Fibroblast of villous mesenchyme (primary cell): ENCODE measurements around the gene CEP68. TPM values are rescaled to one million over a fixed set of nuclear protein-coding genes. Genes with fewer than 3 reads are reported as not detected.

Experiments used
- DNase-seq: peaks from one replicate; pipeline ENCODE4 v3.0.0-alpha.2; 2010; ENCODE audit warnings: low read depth
- H3K4me3 ChIP-seq: 2 replicates; pipeline ENCODE4 v1.5.1; 2011; ENCODE audit warnings: low read depth, mild to moderate bottlenecking, low read length
- CTCF ChIP-seq: IDR thresholded peaks from 2 replicates; pipeline ENCODE4 v1.5.1; 2012; ENCODE audit warnings: low read depth, mild to moderate bottlenecking, low read length; ENCODE audit not compliant: insufficient read depth
- total RNA-seq: library from RNA; depleted of rRNA; stranded (reverse); fragments of >200 nt; gene quantifications from 2 replicates; pipeline ENCODE4 v1.2.3, GENCODE V29; 2012

CEP68 gene
- total RNA-seq, 1 donor, result 9.9 TPM

DNA sequence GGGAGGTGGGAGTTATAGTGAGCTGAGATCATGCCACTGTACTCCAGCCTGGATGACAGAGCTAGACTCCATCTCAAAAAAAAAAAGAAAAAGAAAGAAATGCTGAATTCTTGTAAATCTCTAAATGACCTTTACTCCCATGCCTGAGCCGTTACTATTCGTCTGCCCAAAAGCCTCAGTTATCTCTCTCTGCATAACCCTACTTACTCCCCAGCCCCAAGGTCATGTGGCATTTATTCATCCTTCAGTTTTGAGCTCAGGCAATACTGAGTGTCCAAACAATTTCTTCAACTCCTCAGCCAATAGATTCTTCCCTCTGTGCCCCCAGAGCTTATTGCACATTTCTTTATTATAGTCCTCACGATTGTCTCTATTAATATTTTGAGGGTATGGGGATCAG is 44.9 kb downstream of the CEP68 start:
- DNase-seq, result no peak
- no peak overlapping the region for H3K4me3 ChIP-seq
- no peak for TF ChIP-seq CTCF

DNA sequence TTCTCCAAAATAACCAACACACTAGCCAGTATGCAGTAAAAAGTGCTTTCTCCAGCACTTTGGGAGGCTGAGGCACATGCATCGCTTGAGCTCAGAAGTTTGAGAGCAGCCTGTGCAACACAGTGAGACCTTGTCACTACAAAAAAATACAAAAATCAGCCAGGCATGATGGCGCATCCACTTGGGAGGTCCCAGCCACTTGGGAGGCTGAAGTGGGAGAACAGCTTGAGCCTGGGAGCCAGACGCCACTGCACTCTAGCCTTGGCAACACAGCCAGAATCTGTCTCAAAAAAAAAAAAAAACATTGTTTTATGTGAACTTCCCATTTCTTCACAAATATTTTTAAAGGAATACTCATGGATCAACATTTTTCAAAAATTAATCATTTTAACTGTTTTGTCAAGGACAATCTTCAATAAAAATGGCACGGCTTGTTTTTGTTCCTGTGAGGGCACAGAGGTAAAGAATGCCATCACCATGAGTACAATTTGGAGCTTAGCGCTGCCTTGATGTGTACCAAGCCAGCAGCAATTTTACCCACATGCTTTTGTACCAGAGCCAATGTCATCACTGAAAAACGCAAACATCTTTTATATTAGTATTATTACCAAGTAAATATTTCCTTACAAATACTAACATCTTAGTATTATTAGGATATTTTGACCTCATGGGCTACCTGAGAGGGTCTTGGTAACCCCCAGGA is 46.9 kb downstream of the CEP68 start:
- no peak for TF ChIP-seq CTCF
- H3K4me3 ChIP-seq, result no peak overlapping the region
- peak; percentile 19 for DNase-seq

- no peak for TF ChIP-seq CTCF
- no peak overlapping the region for H3K4me3 ChIP-seq
- no peak for DNase-seq
Measured at GRCh38 chr2:65107530-65107929, 51.3 kb downstream of the CEP68 start.

GRCh38 chr2:65108780-65109179 is 52.6 kb downstream of the CEP68 start:
- TF ChIP-seq CTCF, result no peak

GRCh38 chr2:65112633-65113032 is 56.4 kb downstream of the CEP68 start:
- DNase-seq, result no peak
- no peak for TF ChIP-seq CTCF
- no peak overlapping the region for H3K4me3 ChIP-seq

More at GRCh38 chr2:65108780-65109179, 52.6 kb downstream of the CEP68 start:
- no peak overlapping the region for H3K4me3 ChIP-seq
- no peak for DNase-seq

- no peak for DNase-seq
- TF ChIP-seq CTCF, result no peak
Measured at GRCh38 chr2:65113229-65113628, 57.0 kb downstream of the CEP68 start.

GRCh38 chr2:65113816-65114215 is 57.6 kb downstream of the CEP68 start:
- TF ChIP-seq CTCF, result no peak
- DNase-seq, result no peak
- H3K4me3 ChIP-seq, result no peak overlapping the region

More at GRCh38 chr2:65113229-65113628, 57.0 kb downstream of the CEP68 start:
- H3K4me3 ChIP-seq, result no peak overlapping the region
